Mesodermal cell (in vitro differentiated cells): ENCODE data around the gene ZCCHC24.

Experiments
- H3K27ac ChIP-seq: 2 replicates; pipeline ENCODE4 v1.7.0; 2013; ENCODE audit warnings: mild to moderate bottlenecking, low read depth, low read length, moderate library complexity; ENCODE audit not compliant: severe bottlenecking
- H3K36me3 ChIP-seq: 2 replicates; pipeline ENCODE4 v1.7.1; 2013; ENCODE audit warnings: mild to moderate bottlenecking, low read length, moderate library complexity; ENCODE audit not compliant: control insufficient read depth, insufficient read depth
- H3K4me1 ChIP-seq: one replicate; pipeline ENCODE4 v1.7.1; 2013; ENCODE audit warnings: mild to moderate bottlenecking, low read length; ENCODE audit not compliant: insufficient read depth, control insufficient read depth, poor library complexity, severe bottlenecking
- H3K4me3 ChIP-seq: 2 replicates; pipeline ENCODE4 v1.7.0; 2013; ENCODE audit warnings: low read length, control low read depth, mild to moderate bottlenecking; ENCODE audit not compliant: insufficient read depth, poor library complexity, severe bottlenecking; ENCODE audit errors: extremely low read depth
- H3K9me3 ChIP-seq: 2 replicates; pipeline ENCODE4 v1.7.1; 2013; ENCODE audit warnings: mild to moderate bottlenecking, low read length, moderate library complexity; ENCODE audit not compliant: control insufficient read depth
- WGBS, 2 experiments: methylation state at CpG; one replicate each; pipeline ENCODE4 v1.1.5; 2013; ENCODE audit warnings: missing lambda C conversion rate in 2 of 2; ENCODE audit not compliant: insufficient coverage in 2 of 2; 5-methylcytosine and 5-hydroxymethylcytosine counted together

Gene ZCCHC24

DNA sequence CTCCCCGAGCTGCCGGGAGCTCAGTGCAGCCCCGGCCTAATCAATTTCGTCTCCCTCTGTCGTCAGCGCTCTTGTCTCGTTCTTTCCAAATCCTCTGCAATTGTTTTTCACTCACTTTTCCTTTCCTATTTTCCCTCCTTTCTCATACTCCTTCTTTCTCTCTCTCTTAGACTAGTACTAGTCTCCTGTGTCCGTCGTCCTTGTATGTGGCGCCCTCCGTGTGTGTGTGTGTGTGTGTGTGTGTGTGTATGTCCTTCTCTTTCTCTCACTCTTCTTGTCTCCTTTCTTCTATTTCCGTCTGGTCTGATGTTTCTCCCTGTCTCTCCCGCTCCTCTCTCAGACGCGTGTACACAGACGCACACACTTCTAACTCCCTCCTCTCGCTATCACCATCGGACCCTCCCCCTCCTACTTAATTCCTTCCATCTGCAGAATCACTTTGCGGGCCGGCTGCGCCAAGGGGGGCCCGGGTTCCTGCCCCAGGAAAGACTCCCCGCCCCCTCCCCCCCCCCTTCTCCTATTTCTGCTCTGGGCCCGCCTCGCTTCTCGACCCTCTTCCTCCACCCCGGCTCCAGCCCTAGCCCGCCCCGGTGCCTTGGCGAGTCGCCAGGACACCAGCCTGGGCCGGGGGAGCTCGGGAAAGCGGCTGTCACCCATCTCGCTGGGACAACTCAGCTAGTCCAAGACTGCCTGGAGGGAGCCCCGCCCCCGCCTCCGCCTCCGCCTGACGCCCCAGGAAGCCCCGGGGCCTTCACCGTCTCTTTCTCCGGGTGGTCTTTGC is 743 bp upstream of the ZCCHC24 start:
- WGBS, 2 experiments = 0% methylated on average over 33 to 36 of the region's 43 CpGs
- Histone ChIP-seq H3K4me3 (peak overlapping the region; percentile 45), H3K9me3 (no peaks in the 10 kb centered on the region), H3K4me1 (peaks cover 30% of the 10 kb centered on the region), H3K27ac (peak overlapping the region; percentile 97), H3K36me3 (peaks cover 9% of the 10 kb centered on the region)

DNA sequence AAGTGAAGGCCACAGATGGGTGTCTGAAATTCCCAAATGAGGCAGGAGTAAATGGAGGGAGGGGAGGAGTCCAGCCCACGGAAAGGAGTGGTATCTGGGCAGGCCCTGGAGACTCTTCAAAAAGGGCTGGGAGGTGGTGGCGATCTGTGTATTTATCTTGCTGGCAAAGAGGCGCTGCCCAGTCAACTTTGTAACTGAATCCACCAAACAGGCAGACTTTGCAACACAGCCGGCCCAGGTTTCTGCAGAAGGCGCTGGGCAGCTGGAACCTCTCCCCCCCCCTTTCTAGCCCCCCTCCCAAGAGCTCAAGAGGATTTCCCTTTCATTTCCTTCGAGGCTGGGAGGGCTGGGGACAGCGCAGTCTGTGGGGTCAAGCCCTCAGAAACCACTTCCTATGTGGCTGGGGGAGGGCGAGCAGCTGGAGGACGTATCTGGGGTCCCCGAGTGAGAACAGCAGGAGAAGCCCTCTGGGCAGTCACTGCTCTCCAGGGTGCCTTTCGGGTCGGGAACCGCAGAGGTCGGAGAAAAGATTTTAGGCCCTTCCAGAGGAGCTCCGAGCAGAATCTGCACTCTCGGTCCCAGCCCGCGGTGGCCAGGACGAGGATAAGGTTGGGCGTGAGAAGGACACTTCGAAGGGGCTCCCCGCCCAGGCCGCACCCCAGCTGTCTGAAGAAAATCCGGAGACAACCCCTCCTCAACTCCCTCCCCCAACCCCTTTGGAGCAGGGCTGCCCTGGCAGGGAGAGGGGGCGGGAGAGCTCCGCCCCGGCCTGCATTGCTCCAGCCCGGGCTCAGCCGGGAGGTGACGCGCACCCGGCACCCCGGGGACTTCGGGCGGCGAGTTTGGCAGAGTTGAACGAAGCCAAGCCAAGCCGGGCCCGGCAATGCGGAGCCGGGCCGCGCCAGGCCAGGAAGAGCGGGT is 965 bp downstream of the ZCCHC24 start:
- peak overlapping the region; percentile 66 for H3K4me3 ChIP-seq
- no peaks in the 10 kb centered on the region for H3K9me3 ChIP-seq
- WGBS, 2 experiments = 0 to 3% methylated on average over 12 to 18 of the region's 44 CpGs
- H3K27ac ChIP-seq = peak overlapping the region; percentile 23
- H3K4me1 ChIP-seq = peaks cover 30% of the 10 kb centered on the region
- peaks cover 17% of the 10 kb centered on the region for H3K36me3 ChIP-seq

DNA sequence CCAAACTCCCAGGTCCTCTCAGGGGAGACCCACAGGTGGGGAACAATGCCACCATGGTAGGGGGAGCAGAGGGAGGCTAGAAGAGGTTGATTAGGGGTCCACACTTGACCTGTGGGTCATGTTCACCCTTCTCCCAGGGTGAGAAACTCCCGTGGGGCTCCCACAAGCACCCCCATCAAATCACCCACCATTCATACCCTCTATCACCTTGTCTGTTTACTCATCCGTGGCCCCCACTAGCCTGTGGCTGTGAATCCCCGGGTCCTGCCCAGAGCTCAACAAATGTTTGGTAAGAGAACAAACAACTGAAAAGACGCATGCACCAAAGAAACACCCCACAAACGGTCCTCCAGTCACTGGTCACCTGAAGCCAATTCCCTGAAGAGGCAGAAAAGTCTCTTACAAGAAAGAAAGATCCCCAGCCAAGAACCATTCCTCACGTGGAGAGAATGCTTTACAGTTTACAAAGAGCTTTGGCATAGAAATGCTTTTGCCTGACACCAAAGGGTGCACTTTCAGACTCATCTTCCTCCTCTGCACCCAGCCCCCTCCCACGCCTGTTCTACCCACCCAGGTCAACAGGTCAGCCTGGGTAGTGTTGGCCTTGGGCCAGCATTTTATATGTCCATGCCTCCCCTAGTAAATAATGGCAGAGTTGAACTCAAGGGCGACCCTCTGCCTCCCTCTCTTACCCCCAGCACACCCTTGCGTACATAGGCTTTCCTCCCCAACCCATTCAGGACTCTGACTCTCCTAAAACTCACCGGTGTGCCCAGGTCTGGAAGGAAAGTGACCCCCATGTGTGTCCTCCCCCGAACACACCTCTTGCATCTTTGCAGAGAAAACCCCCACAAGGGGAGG is 1.9 kb downstream of the ZCCHC24 start:
- Histone ChIP-seq H3K4me1 (peaks cover 26% of the 10 kb centered on the region), H3K27ac (no peak overlapping the region), H3K9me3 (no peaks in the 10 kb centered on the region), H3K36me3 (peaks cover 25% of the 10 kb centered on the region), H3K4me3 (peak overlapping the region; percentile 66)
- WGBS, 2 experiments = 85 to 87% methylated on average over 5 to 8 of the region's 11 CpGs

DNA sequence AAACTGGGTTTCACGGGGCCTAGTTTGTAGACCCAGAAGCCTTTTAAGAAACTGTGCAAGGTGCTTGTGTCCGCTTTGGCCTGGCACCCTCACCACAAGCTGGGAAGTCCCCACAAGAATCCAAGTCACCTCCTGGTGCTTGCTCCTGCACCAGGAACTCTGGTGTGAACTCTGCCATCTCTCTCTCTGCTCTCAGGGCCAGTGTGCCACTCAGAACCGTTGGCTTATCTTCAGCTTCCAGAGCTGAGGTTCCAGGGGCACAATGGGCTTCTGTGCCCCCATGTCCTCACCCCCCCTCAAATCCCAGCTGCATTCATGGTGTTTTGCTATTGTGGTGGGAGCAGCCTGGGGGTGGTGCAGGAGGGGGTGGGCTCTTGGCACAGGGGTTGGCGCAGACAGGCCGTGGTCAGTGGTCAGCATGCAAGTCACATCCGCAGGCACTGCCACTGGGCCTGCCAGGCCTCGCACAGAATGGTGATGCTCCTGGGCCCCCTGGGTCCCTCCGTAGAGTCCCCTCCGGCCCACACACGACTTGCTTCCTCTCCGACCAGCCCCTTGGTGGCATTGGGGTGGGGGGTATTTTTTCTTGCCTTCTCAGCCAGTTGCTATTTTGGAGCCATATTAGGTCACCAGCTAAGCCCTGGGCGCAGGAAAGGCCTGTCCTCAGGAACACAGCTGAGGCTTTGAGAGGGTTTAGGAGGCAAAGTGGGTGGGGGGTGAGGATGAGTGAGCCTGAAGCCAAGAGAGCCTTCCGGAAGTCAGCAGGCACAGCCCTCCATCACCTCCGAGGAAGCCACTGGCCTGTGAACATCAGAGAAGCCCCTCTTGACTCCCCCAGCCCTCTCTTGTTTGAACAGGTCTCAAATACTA is 3.0 kb downstream of the ZCCHC24 start:
- 85 to 98% methylated on average over 8 to 12 of the region's 14 CpGs for WGBS, 2 experiments
- no peak overlapping the region for H3K4me3 ChIP-seq
- peaks cover 32% of the 10 kb centered on the region for H3K36me3 ChIP-seq
- H3K9me3 ChIP-seq = no peaks in the 10 kb centered on the region
- no peak overlapping the region for H3K27ac ChIP-seq
- H3K4me1 ChIP-seq = peaks cover 26% of the 10 kb centered on the region

DNA sequence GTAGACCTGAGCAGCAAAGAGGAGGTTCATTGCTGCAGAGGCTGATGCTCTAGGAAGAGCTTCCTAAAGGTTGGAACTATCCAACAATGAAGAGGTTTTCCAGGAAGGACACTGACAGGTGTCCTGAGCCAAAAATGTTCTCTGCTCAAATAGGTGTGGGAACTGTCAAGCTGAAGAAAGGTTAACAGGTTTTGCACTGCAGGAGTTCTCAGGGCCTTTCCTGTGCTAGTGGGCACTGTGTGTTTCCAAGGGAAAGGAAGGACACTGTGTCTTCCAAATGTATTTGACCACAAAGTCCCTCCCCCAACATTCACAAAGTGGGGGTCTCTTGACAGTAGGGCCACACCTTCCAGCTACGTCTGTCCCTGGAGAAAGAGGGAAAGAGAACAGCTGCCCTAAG is 4.0 kb downstream of the ZCCHC24 start:
- Histone ChIP-seq H3K36me3 (peaks cover 36% of the 10 kb centered on the region), H3K4me1 (peaks cover 20% of the 10 kb centered on the region), H3K27ac (no peak overlapping the region), H3K4me3 (no peak overlapping the region), H3K9me3 (no peaks in the 10 kb centered on the region)
- WGBS, 2 experiments = 88% methylated on average over 1 of the region's 1 CpG; no CpG with 5 or more reads in 1 of the 2 experiments

DNA sequence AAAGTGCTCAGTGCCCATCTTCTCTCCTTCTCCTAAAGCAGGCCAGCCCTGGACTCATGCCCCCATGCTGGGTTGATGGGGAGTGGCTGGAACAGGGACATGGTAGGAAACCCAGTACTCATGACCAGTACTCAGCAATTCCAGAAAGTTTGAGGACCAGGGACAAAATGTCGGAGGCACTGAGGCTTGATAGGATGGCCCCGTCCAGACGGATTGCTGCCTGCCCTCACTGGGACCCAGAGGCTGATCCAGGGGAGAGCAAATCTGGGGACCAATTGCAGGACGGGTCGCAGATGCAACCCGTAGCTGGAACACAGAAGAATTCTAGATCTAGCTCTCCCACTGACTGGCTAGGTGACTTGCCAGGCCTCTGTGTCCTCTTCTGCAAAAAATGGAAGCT is 5.1 kb downstream of the ZCCHC24 start:
- H3K4me1 ChIP-seq = peaks cover 31% of the 10 kb centered on the region
- H3K4me3 ChIP-seq = no peak overlapping the region
- WGBS, 2 experiments = 93 to 98% methylated on average over 3 to 6 of the region's 6 CpGs
- H3K9me3 ChIP-seq = no peaks in the 10 kb centered on the region
- no peak overlapping the region for H3K27ac ChIP-seq
- peaks cover 36% of the 10 kb centered on the region for H3K36me3 ChIP-seq

DNA sequence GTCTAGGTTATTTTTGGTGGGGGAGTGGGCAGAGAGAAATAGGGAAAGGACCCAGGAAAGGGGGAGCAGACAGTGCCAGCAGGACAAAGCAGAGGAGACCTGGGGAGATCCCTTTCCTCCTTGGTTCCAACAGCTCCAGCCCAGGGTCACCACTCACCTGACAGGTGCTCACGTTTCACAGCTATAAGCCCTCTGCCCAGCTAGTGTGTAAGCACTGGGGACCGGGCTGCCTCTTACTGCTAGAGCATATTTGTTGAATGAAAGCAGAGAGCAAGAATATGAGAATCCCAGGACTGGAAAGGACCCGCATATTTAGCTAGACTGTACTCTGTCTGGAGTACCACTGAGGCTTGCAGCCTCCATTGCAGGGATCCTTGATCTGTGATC is 6.7 kb downstream of the ZCCHC24 start:
- peaks cover 41% of the 10 kb centered on the region for H3K36me3 ChIP-seq
- no peak overlapping the region for H3K4me3 ChIP-seq
- H3K4me1 ChIP-seq = peaks cover 43% of the 10 kb centered on the region
- WGBS, 2 experiments = 90 to 100% methylated on average over 2 to 3 of the region's 3 CpGs
- no peak overlapping the region for H3K27ac ChIP-seq
- H3K9me3 ChIP-seq = no peaks in the 10 kb centered on the region

DNA sequence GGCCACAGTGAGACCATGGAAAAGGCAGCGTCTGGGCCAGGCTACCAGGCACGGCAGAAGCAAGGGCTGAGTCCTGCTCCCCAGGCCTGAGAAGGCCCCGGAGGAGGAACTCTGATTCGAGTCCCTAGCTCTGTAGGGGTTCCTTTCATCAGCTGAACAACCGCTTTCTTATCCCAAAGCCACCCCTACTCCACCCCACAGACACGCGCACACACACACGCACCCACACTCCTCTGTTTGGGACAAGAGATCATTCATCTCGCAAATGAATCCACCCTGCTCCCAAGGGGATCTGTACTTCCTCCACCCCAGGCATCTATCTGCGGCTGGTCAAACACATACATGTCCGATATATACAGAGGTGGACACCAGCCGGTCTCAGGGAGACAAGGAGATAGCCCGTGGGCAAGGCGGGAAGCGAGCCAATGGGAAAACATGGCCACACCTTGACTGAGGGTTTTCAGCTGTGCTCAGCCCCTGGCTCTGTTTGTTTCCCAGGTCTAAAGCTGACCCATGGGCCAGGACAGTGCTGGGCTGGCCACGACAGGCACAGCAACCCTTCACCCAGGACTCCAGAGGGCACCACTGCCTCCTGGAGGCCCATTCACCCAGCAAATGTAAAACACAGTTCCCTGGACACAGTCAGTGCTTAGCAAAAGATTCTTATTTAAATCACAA is 7.3 kb downstream of the ZCCHC24 start:
- peaks cover 42% of the 10 kb centered on the region for H3K4me1 ChIP-seq
- WGBS, 2 experiments = 85 to 91% methylated on average over 16 of the region's 16 CpGs
- H3K4me3 ChIP-seq = no peak overlapping the region
- H3K9me3 ChIP-seq = no peaks in the 10 kb centered on the region
- H3K36me3 ChIP-seq = peaks cover 46% of the 10 kb centered on the region
- no peak overlapping the region for H3K27ac ChIP-seq

DNA sequence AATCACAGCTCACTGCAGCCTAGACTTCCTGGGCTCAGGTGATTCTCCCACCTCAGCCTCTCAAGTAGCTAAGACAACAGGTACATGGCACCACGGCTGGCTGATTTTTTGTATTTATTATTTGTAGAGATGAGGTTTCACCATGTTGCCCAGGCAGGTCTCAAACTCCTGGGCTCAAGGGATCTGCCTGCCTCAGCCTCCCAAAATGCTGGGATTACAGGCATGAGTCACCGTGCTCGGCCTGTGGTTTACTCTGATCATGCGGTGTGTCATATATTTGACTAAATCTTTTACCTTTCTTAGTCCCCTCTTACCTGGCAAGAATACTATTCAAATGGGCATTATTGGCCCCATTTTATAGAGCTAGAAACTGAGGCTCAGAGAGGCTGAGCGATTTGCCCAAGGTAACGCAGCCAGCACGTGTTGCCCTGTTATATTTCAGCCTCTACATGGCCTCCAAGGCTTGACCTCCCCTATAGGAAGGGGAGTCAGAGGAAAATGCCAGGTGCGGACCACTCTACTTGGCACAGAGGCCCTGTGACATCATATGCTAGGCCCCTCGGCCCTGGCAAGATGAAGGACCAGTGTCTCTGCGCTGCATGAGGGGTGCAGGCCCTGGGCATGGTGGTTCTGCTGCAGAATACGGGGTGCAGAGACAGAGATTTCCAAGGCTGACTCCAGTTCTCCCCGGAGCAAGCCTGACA is 8.2 kb downstream of the ZCCHC24 start:
- Histone ChIP-seq H3K36me3 (peaks cover 45% of the 10 kb centered on the region), H3K4me1 (peaks cover 36% of the 10 kb centered on the region), H3K27ac (no peak overlapping the region), H3K4me3 (no peak overlapping the region), H3K9me3 (no peaks in the 10 kb centered on the region)
- WGBS, 2 experiments = 89 to 96% methylated on average over 9 to 11 of the region's 12 CpGs
